Activated naive CD4-positive, alpha-beta T cell treated with anti-CD3 and anti-CD28 coated beads for 36 hours (primary cell): ENCODE data around the gene EXOG. TPM values are rescaled to one million over a fixed set of nuclear protein-coding genes. Genes with fewer than 3 reads are reported as not detected.

Experiments
- CTCF ChIA-PET: fragments of 350-600 bp; sonication (Branson Sonifier 250); formaldehyde crosslinking; loops from one replicate; lab custom pipeline; 2021; ENCODE audit warnings: antibody characterized with exemption; lab: Charles Lee
- DNase-seq: peaks from one replicate; pipeline ENCODE4 v3.0.0-alpha.2; 2020
- H3K27ac Mint-ChIP-seq: one replicate; pipeline ENCODE4 v1.8.0; 2021; ENCODE audit warnings: mild to moderate bottlenecking, mixed read lengths
- H3K27me3 Mint-ChIP-seq: one replicate; pipeline ENCODE4 v1.8.0; 2021; ENCODE audit warnings: low read depth, mixed read lengths
- H3K36me3 Mint-ChIP-seq: one replicate; pipeline ENCODE4 v1.8.0; 2021; ENCODE audit warnings: low read depth, mixed read lengths
- H3K4me1 Mint-ChIP-seq: one replicate; pipeline ENCODE4 v1.8.0; 2021; ENCODE audit warnings: low read depth, mixed read lengths
- H3K4me3 Mint-ChIP-seq: one replicate; pipeline ENCODE4 v1.8.0; 2021; ENCODE audit warnings: mild to moderate bottlenecking, moderate library complexity, mixed read lengths
- H3K9me3 Mint-ChIP-seq: one replicate; pipeline ENCODE4 v1.8.0; 2021; ENCODE audit warnings: mixed read lengths
- intact Hi-C: fragments of 100-400 bp; cut with micrococcal nuclease; formaldehyde crosslinking; loops from one replicate; pipeline ENCODE4 v1.15.1; 2023
- total RNA-seq, 2 experiments: library from RNA; stranded (reverse); gene quantifications; one replicate each; pipeline ENCODE4 v1.2.3, GENCODE V29; 2021

EXOG gene
- total RNA-seq, 2 experiments from 2014 or later, result 15.9 to 17.3 TPM

DNA sequence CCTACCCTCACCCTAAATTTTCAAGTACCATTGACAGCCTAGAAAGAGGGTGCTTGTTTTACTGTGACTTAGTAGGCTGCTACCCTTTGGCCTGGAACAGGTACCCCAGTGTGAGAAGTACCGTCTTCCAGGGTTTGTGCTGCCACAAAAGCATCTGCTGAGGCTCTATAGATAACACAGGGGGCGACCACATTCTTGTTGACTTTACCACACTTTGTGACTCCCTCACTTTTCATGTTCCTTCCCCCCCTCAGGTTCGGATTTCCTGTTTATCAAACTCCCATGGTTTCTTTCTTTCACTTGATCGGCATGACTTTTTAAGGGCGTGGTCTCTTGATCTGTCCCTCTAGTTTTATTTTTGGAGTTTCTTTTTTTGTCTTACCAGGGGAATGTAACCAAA, 23.5 kb downstream of the EXOG start:
- Mint-ChIP-seq H3K27ac (peak overlapping the region; percentile 43), H3K27me3 (no peaks in the 10 kb centered on the region), H3K9me3 (no peaks in the 10 kb centered on the region), H3K4me1 (peaks cover 26% of the 10 kb centered on the region), H3K36me3 (peaks cover 20% of the 10 kb centered on the region), H3K4me3 (no peak overlapping the region)
- intact Hi-C loops, result loop anchor here (2.0 to 5.0 kb wide), 2 partner anchors 323 to 511 kb away; no protein-coding TSS in a partner anchor
- peak; percentile 14 for DNase-seq
- CTCF ChIA-PET, result interaction anchor here (1.6 to 9.2 kb wide), 4 partner anchors 10 to 134 kb away, joined by 4 to 150 read pairs (median 31); partner anchors contain the start of gene EXOG

DNA sequence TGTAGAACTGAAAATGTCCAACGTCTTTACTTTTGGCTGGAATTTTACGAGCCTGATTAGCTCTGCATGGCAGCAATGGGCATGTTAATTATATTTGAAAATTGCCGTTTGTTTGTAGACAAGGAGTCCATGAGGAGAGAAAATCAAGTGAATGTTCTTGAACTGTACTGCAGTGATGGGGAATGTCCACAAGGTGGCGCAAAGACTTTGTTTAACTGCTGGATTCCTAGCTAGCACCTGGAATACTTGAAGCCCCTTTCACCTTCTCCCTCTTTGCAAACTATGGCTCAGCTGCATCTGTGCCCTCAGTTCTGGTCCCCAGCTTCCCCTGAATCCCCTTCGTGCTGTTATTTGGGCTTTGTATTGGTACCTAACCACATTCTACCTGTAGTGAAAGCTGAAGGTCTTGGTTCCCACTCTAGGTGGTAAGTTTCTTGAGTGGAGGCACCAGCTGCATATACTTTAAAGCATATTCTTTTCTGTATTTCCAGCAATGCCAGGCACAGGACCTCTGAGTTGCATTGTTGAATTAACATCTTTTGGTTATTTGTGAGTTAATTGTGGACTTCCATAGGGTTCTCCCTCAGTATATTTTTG, 25.3 kb downstream of the EXOG start:
- Mint-ChIP-seq H3K9me3 (no peaks in the 10 kb centered on the region), H3K4me3 (no peak overlapping the region), H3K4me1 (peaks cover 26% of the 10 kb centered on the region), H3K27ac (no peak overlapping the region), H3K36me3 (peaks cover 27% of the 10 kb centered on the region), H3K27me3 (no peaks in the 10 kb centered on the region)
- peak; percentile 83 for DNase-seq
- CTCF ChIA-PET, result interaction anchor here (0.6 to 9.2 kb wide), 49 partner anchors 8 to 509 kb away, joined by 3 to 150 read pairs (median 4); partner anchors contain the start of genes EXOG and XYLB
- intact Hi-C loops, result loop anchor here (1.0 to 5.0 kb wide), 6 partner anchors 25 to 509 kb away; partner anchors contain the start of gene EXOG

DNA sequence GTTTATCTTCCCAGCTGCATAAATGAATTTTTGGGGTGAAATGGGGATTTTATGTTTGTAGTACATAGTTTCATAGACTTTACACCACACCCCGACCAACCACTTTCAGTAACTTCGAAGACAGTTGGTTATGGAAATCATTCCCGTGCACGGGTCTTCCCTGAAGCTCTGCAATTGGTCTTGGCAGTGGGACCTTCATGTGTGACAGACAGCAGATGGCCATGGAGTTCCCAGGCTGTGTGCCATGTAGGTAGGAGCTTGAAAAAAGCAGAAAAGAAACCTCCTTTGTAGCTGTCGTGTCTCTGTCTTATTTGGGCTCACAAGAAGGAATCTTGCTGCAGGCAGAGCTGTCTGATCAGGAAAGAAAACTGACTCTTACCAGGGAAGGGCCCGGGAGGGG, 25.9 kb downstream of the EXOG start:
- Mint-ChIP-seq H3K4me1 (peaks cover 26% of the 10 kb centered on the region), H3K9me3 (no peaks in the 10 kb centered on the region), H3K27me3 (no peaks in the 10 kb centered on the region), H3K36me3 (peaks cover 24% of the 10 kb centered on the region), H3K27ac (no peak overlapping the region), H3K4me3 (no peak overlapping the region)
- intact Hi-C loops, result loop anchor here (5.0 kb wide), 1 partner anchor 320 kb away; no protein-coding TSS in a partner anchor
- DNase-seq, result no peak
- CTCF ChIA-PET, result interaction anchor here (0.6 to 9.2 kb wide), 40 partner anchors 8 to 509 kb away, joined by 3 to 150 read pairs (median 4); partner anchors contain the start of genes EXOG and XYLB

DNA sequence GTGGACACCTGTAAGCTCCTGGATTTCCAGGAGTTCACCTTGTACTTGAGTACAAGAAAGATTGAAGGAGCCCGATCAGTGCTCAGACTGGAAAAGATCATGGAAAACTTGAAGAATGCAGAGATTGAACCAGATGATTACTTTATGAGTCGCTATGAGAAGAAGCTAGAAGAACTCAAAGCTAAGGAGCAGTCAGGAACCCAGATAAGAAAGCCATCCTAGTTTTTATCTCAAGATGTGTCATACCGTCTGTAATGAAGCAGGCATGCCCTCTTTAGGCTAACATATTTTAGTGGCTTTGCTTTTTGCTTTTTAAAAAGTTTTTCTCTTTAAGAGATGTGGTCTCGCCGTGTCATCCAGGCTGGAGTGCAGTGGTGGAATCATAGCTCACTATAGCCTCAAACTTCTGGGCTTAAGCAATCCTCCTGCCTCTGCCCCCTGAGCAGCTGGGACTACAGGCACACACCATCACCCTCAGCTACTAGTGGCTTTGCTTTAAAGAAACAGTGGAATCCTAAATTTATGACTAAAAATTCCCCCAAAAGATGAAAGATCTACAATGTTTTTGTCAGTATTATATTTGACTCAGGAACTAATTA, 28.1 kb downstream of the EXOG start:
- CTCF ChIA-PET, result interaction anchor here (0.7 to 9.2 kb wide), 6 partner anchors 15 to 476 kb away, joined by 3 to 150 read pairs (median 4); no protein-coding TSS in a partner anchor
- H3K27ac Mint-ChIP-seq, result no peak overlapping the region
- no peaks in the 10 kb centered on the region for H3K27me3 Mint-ChIP-seq
- intact Hi-C loops, result loop anchor here (5.0 kb wide), 1 partner anchor 318 kb away; no protein-coding TSS in a partner anchor
- H3K9me3 Mint-ChIP-seq, result no peaks in the 10 kb centered on the region
- no peak overlapping the region for H3K4me3 Mint-ChIP-seq
- H3K36me3 Mint-ChIP-seq, result peaks cover 29% of the 10 kb centered on the region
- DNase-seq, result no peak
- H3K4me1 Mint-ChIP-seq, result peaks cover 18% of the 10 kb centered on the region

DNA sequence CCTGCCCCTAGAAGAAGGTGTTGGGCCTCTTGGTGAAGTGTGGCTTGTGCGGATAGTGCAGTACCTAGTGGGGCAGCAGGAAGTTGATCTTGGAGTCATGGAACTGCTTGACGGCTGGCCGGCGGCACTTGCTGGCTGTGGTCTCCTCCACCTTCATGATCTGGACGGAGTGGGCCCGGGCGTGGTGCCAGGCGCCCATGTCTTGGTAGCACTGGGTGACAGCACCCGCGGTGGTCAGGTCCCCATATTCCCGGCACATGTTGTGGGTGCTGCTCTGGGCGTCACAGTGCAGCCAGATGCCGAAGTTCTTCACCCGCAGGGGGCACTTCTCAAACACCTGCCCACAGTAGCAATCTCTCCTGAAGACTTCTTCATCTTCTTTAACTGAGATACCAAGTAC, 30.7 kb downstream of the EXOG start:
- CTCF ChIA-PET, result interaction anchor here (9.2 kb wide), 1 partner anchor 127 kb away, joined by 150 read pairs; no protein-coding TSS in a partner anchor
- Mint-ChIP-seq H3K4me3 (no peak overlapping the region), H3K9me3 (no peaks in the 10 kb centered on the region), H3K27me3 (no peaks in the 10 kb centered on the region), H3K36me3 (peaks cover 25% of the 10 kb centered on the region), H3K27ac (no peak overlapping the region), H3K4me1 (no peaks in the 10 kb centered on the region)
- DNase-seq, result no peak
- intact Hi-C loops, result no loop called here

DNA sequence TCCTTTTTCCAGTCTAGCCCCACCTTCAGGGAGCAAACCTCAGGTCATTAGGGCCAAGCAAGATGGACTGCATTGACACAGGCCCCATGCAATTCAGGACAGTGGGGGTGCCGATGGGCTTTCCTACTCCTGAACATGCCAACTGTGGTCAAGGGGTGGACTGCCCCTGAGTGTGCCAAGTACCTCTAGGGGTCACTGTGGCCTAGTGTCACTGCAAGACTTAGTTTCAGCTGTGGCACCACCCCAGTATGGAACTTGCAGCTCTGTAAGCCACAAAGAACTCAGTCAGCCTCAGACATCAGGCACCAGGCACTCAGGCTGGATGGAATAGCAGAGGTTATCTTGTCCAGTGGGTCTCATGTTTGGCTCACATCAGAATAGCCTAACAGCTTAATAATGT, 32.3 kb downstream of the EXOG start:
- H3K27ac Mint-ChIP-seq, result no peak overlapping the region
- H3K27me3 Mint-ChIP-seq, result no peaks in the 10 kb centered on the region
- CTCF ChIA-PET, result interaction anchor here (0.7 kb wide), 1 partner anchor 471 kb away, joined by 3 read pairs; no protein-coding TSS in a partner anchor
- no peak for DNase-seq
- H3K4me3 Mint-ChIP-seq, result no peak overlapping the region
- H3K9me3 Mint-ChIP-seq, result no peaks in the 10 kb centered on the region
- H3K36me3 Mint-ChIP-seq, result peaks cover 26% of the 10 kb centered on the region
- intact Hi-C loops, result no loop called here
- H3K4me1 Mint-ChIP-seq, result no peaks in the 10 kb centered on the region

DNA sequence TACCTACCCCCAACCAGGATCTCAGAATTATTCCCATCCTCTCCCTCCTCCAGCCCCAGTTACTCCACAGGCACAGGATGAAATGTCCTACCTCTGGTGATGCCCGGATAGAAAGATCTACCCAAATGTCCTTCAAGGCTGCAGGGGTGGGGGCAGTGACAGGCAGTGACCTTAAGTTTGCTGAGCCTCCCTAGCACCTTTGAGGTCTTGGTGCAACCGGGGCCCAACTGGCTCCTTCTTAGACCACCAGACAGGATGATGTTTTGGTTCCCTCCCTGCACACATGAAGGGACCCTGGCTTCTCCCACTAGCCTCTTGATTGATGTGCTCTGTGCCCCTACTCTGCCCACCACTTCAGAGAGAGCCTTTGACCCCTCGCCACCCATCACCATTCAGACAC, 36.4 kb downstream of the EXOG start:
- Mint-ChIP-seq H3K9me3 (no peaks in the 10 kb centered on the region), H3K36me3 (peaks cover 20% of the 10 kb centered on the region), H3K4me1 (peaks cover 3% of the 10 kb centered on the region), H3K27me3 (no peaks in the 10 kb centered on the region), H3K4me3 (no peak overlapping the region), H3K27ac (no peak overlapping the region)
- CTCF ChIA-PET, result interaction anchor here (0.6 kb wide), 1 partner anchor 11 kb away, joined by 4 read pairs; no protein-coding TSS in a partner anchor
- DNase-seq, result no peak
- intact Hi-C loops, result no loop called here

DNA sequence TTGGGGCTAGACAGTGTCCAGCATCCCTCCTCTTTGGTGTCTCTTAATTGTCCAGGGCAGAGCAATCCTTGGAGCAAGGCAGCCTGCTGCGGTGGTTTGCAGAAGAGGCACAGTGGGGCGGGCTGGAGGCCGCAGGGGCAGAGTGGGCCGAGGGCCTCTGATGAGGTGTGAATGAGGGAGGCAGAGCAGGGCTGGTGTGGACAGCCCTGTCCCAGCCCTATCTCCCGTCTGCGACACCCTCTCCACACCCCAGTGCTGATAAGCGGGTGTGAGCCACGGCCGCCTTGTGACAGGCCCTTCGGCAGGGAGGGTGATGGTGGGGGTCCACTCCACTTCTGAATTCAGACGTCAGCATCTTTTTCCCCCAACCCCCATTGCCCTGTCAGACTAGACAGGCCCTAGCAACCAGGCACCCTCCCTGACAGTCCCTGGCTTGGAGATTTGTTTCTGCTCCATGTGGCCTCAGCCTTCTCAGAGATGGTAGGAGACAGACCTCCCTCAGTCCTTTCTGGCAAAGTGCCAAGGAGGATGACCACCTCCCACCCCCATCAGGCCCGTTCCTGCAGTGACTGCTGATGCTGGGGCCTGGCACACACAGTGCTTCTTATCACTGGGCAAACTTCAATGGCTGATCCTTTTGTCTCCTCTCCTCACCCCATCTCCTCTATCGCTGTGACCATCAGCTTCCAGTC, 37.3 kb downstream of the EXOG start:
- CTCF ChIA-PET, result interaction anchor here (0.6 to 1.3 kb wide), 2 partner anchors 12 kb away, joined by 4 to 6 read pairs; no protein-coding TSS in a partner anchor
- no peaks in the 10 kb centered on the region for H3K9me3 Mint-ChIP-seq

DNA sequence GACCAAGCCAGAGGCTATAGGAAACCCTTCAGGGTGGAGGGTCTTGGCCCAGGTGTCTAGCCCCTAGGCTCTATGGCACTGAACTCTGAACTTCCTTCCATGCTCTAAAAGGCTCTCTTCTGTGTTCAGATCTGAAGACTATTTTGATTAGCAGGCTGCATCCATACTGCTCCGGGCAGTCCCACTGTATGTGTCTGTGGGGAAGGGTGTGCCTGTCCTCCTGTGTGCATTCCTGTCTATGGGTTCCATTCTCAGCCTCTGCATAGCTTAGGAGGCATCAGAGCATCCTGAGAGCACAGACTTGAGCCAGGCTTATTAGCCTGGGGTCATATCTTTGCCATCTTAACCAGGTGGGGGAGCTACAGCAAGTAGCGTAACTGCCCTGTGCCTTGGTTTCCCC, 38.0 kb downstream of the EXOG start:
- no peak for DNase-seq
- CTCF ChIA-PET, result interaction anchor here (1.3 kb wide), 1 partner anchor 13 kb away, joined by 6 read pairs; no protein-coding TSS in a partner anchor
- Mint-ChIP-seq H3K27me3 (no peaks in the 10 kb centered on the region), H3K36me3 (peaks cover 15% of the 10 kb centered on the region), H3K4me3 (no peak overlapping the region), H3K4me1 (peaks cover 3% of the 10 kb centered on the region), H3K27ac (no peak overlapping the region), H3K9me3 (no peaks in the 10 kb centered on the region)
- intact Hi-C loops, result no loop called here

More for the DNA sequence above, 37.3 kb downstream of the EXOG start:
- Mint-ChIP-seq H3K36me3 (peaks cover 15% of the 10 kb centered on the region), H3K27ac (no peak overlapping the region), H3K4me1 (peaks cover 3% of the 10 kb centered on the region), H3K27me3 (no peaks in the 10 kb centered on the region), H3K4me3 (no peak overlapping the region)
- no peak for DNase-seq
- intact Hi-C loops, result no loop called here

DNA sequence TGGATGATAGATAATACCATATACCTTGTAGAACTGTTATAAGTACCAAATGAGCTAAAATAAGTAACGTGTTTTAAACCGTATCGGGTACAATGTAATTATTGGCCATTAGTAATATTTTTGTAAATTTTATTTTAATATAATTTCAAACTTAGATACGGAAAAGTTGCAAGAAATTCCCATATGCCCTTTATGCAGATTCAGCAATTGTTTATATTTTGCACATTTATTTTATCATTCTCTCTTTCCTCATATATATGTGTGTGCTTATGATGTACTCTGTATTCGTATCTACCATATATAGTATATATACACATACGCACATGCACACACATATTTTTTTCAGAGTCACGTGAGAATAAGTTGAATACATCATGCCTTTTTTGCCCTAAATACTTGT, 38.5 kb downstream of the EXOG start:
- CTCF ChIA-PET, result interaction anchor here (1.3 kb wide), 1 partner anchor 13 kb away, joined by 6 read pairs; no protein-coding TSS in a partner anchor
- Mint-ChIP-seq H3K36me3 (peaks cover 15% of the 10 kb centered on the region), H3K4me1 (peaks cover 3% of the 10 kb centered on the region), H3K27me3 (no peaks in the 10 kb centered on the region), H3K27ac (no peak overlapping the region), H3K4me3 (no peak overlapping the region), H3K9me3 (no peaks in the 10 kb centered on the region)
- intact Hi-C loops, result no loop called here
- DNase-seq, result no peak

DNA sequence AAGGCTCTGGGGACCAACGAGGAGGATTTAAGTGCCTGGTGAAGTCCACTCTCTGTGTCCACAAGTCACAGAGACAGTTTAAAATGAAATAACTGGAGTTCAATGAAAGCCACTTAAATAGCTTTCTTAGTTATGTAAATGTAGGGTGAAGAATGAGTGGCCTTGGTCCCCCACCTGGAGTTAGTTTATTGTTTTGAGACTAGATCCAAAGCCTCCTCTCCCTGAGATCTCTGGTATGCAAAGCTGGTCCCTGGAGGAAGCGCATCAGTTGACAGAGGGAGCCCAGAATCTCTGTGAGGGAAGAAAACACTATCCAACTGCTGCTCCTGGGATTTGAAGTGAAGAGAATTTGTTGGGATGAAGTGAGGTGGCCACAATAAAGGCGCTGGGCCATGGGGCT, 40.5 kb downstream of the EXOG start:
- intact Hi-C loops, result no loop called here
- no peak for DNase-seq
- H3K36me3 Mint-ChIP-seq, result peaks cover 15% of the 10 kb centered on the region
- CTCF ChIA-PET, result interaction anchor here (0.6 to 4.1 kb wide), 2 partner anchors 15 to 71 kb away, joined by 3 to 17 read pairs; no protein-coding TSS in a partner anchor
- no peak overlapping the region for H3K4me3 Mint-ChIP-seq
- no peak overlapping the region for H3K27ac Mint-ChIP-seq
- peaks cover 3% of the 10 kb centered on the region for H3K4me1 Mint-ChIP-seq
- no peaks in the 10 kb centered on the region for H3K27me3 Mint-ChIP-seq
- H3K9me3 Mint-ChIP-seq, result no peaks in the 10 kb centered on the region
